ENCODE measurements around the gene SPATS2L. TPM values are rescaled to one million over a fixed set of nuclear protein-coding genes. Genes with fewer than 3 reads are reported as not detected.

Gene SPATS2L
- total RNA-seq, 1 experiment from 2014 or later, result not detected

GRCh38 chr2:200362202-200362917, 55.9 kb downstream of the SPATS2L start:
- H3K9me3 ChIP-seq (ENCODE audit: low read length), result no peaks in the 10 kb centered on the region
- H3K4me3 ChIP-seq (ENCODE audit: low read length), result no peak overlapping the region
- peaks cover 2% of the 10 kb centered on the region; the same call in 1 of the 2 replicates for H3K27me3 ChIP-seq (ENCODE audit: low read length)
- H2AFZ ChIP-seq (ENCODE audit: low read length), result no peak overlapping the region
- no peak overlapping the region for H3K9ac ChIP-seq (ENCODE audit: low read length)
- no peaks in the 10 kb centered on the region for H3K9me2 ChIP-seq (replicated peaks; ENCODE audit: insufficient read depth, low read length)
- no peak for DNase-seq
- no peaks in the 10 kb centered on the region for H3K36me3 ChIP-seq (ENCODE audit: insufficient read depth, low read length)
- no peak overlapping the region for H3K4me2 ChIP-seq (ENCODE audit: low read depth, low read length, poor library complexity, severe bottlenecking)
- no peaks in the 10 kb centered on the region for H3K79me2 ChIP-seq (ENCODE audit: low read length)
- no peak overlapping the region for H3K27ac ChIP-seq (ENCODE audit: low read length)
- H4K20me1 ChIP-seq (ENCODE audit: insufficient read depth, low read depth, low read length), result no peaks in the 10 kb centered on the region
- no peaks in the 10 kb centered on the region for H3K4me1 ChIP-seq (ENCODE audit: low read length)

- H3K36me3 ChIP-seq (ENCODE audit: insufficient read depth, low read length), result no peaks in the 10 kb centered on the region
- no peak overlapping the region for H3K4me2 ChIP-seq (ENCODE audit: low read depth, low read length, poor library complexity, severe bottlenecking)
- no peaks in the 10 kb centered on the region for H3K9me3 ChIP-seq (ENCODE audit: low read length)
- H4K20me1 ChIP-seq (ENCODE audit: insufficient read depth, low read depth, low read length), result no peaks in the 10 kb centered on the region
- no peaks in the 10 kb centered on the region for H3K4me1 ChIP-seq (ENCODE audit: low read length)
- no peaks in the 10 kb centered on the region for H3K9me2 ChIP-seq (replicated peaks; ENCODE audit: insufficient read depth, low read length)
- no peak overlapping the region for H3K4me3 ChIP-seq (ENCODE audit: low read length)
- no peak for DNase-seq
- no peaks in the 10 kb centered on the region for H3K79me2 ChIP-seq (ENCODE audit: low read length)
- H3K27ac ChIP-seq (ENCODE audit: low read length), result no peak overlapping the region
- H2AFZ ChIP-seq (ENCODE audit: low read length), result no peak overlapping the region
- no peak overlapping the region for H3K9ac ChIP-seq (ENCODE audit: low read length)
- peaks cover 2% of the 10 kb centered on the region; the same call in 1 of the 2 replicates for H3K27me3 ChIP-seq (ENCODE audit: low read length)
Measured at GRCh38 chr2:200363279-200363678, 56.8 kb downstream of the SPATS2L start.

- peaks cover 2% of the 10 kb centered on the region; the same call in 1 of the 2 replicates for H3K27me3 ChIP-seq (ENCODE audit: low read length)
- H3K9me3 ChIP-seq (ENCODE audit: low read length), result no peaks in the 10 kb centered on the region
- no peaks in the 10 kb centered on the region for H3K36me3 ChIP-seq (ENCODE audit: insufficient read depth, low read length)
- H3K9ac ChIP-seq (ENCODE audit: low read length), result no peak overlapping the region
- no peak overlapping the region for H3K27ac ChIP-seq (ENCODE audit: low read length)
- H3K4me2 ChIP-seq (ENCODE audit: low read depth, low read length, poor library complexity, severe bottlenecking), result no peak overlapping the region
- H4K20me1 ChIP-seq (ENCODE audit: insufficient read depth, low read depth, low read length), result no peaks in the 10 kb centered on the region
- H3K9me2 ChIP-seq (replicated peaks; ENCODE audit: insufficient read depth, low read length), result no peaks in the 10 kb centered on the region
- H3K4me1 ChIP-seq (ENCODE audit: low read length), result no peaks in the 10 kb centered on the region
- H3K79me2 ChIP-seq (ENCODE audit: low read length), result no peaks in the 10 kb centered on the region
- H2AFZ ChIP-seq (ENCODE audit: low read length), result no peak overlapping the region
- H3K4me3 ChIP-seq (ENCODE audit: low read length), result no peak overlapping the region
- DNase-seq, result no peak
Measured at GRCh38 chr2:200364142-200364541, 57.6 kb downstream of the SPATS2L start.

- no peak for DNase-seq
- Histone ChIP-seq H2AFZ (ENCODE audit: low read length) (no peak overlapping the region), H3K9ac (ENCODE audit: low read length) (no peak overlapping the region), H4K20me1 (ENCODE audit: insufficient read depth, low read depth, low read length) (no peaks in the 10 kb centered on the region), H3K27ac (ENCODE audit: low read length) (no peak overlapping the region), H3K79me2 (ENCODE audit: low read length) (no peaks in the 10 kb centered on the region), H3K27me3 (ENCODE audit: low read length) (peaks cover 2% of the 10 kb centered on the region; the same call in 1 of the 2 replicates), H3K4me1 (ENCODE audit: low read length) (no peaks in the 10 kb centered on the region), H3K9me3 (ENCODE audit: low read length) (no peaks in the 10 kb centered on the region), H3K4me3 (ENCODE audit: low read length) (no peak overlapping the region), H3K4me2 (ENCODE audit: low read depth, low read length, poor library complexity, severe bottlenecking) (no peak overlapping the region), H3K36me3 (ENCODE audit: insufficient read depth, low read length) (no peaks in the 10 kb centered on the region), H3K9me2 (replicated peaks; ENCODE audit: insufficient read depth, low read length) (no peaks in the 10 kb centered on the region)
Measured at GRCh38 chr2:200364620-200365019, 58.1 kb downstream of the SPATS2L start.

GRCh38 chr2:200365209-200365608, 58.7 kb downstream of the SPATS2L start:
- Histone ChIP-seq H3K9ac (ENCODE audit: low read length) (no peak overlapping the region), H3K27me3 (ENCODE audit: low read length) (peaks cover 2% of the 10 kb centered on the region; the same call in 1 of the 2 replicates), H3K4me1 (ENCODE audit: low read length) (no peaks in the 10 kb centered on the region), H3K79me2 (ENCODE audit: low read length) (no peaks in the 10 kb centered on the region), H3K9me2 (replicated peaks; ENCODE audit: insufficient read depth, low read length) (no peaks in the 10 kb centered on the region), H3K9me3 (ENCODE audit: low read length) (no peaks in the 10 kb centered on the region), H2AFZ (ENCODE audit: low read length) (no peak overlapping the region), H3K4me2 (ENCODE audit: low read depth, low read length, poor library complexity, severe bottlenecking) (no peak overlapping the region), H3K36me3 (ENCODE audit: insufficient read depth, low read length) (no peaks in the 10 kb centered on the region), H3K4me3 (ENCODE audit: low read length) (no peak overlapping the region), H4K20me1 (ENCODE audit: insufficient read depth, low read depth, low read length) (no peaks in the 10 kb centered on the region), H3K27ac (ENCODE audit: low read length) (no peak overlapping the region)
- DNase-seq, result no peak

GRCh38 chr2:200367155-200367554, 60.7 kb downstream of the SPATS2L start:
- peaks cover 2% of the 10 kb centered on the region; the same call in 1 of the 2 replicates for H3K27me3 ChIP-seq (ENCODE audit: low read length)
- no peak overlapping the region for H2AFZ ChIP-seq (ENCODE audit: low read length)
- H3K9me2 ChIP-seq (replicated peaks; ENCODE audit: insufficient read depth, low read length), result no peaks in the 10 kb centered on the region
- no peaks in the 10 kb centered on the region for H3K36me3 ChIP-seq (ENCODE audit: insufficient read depth, low read length)
- H3K27ac ChIP-seq (ENCODE audit: low read length), result no peak overlapping the region
- no peaks in the 10 kb centered on the region for H3K79me2 ChIP-seq (ENCODE audit: low read length)
- no peak for DNase-seq
- no peaks in the 10 kb centered on the region for H3K9me3 ChIP-seq (ENCODE audit: low read length)
- no peak overlapping the region for H3K9ac ChIP-seq (ENCODE audit: low read length)
- no peak overlapping the region for H3K4me2 ChIP-seq (ENCODE audit: low read depth, low read length, poor library complexity, severe bottlenecking)
- no peaks in the 10 kb centered on the region for H4K20me1 ChIP-seq (ENCODE audit: insufficient read depth, low read depth, low read length)
- H3K4me1 ChIP-seq (ENCODE audit: low read length), result no peaks in the 10 kb centered on the region
- H3K4me3 ChIP-seq (ENCODE audit: low read length), result no peak overlapping the region

GRCh38 chr2:200369886-200370285, 63.4 kb downstream of the SPATS2L start:
- H3K4me2 ChIP-seq (ENCODE audit: low read depth, low read length, poor library complexity, severe bottlenecking), result no peak overlapping the region
- H3K27ac ChIP-seq (ENCODE audit: low read length), result no peak overlapping the region
- no peaks in the 10 kb centered on the region for H3K79me2 ChIP-seq (ENCODE audit: low read length)

GRCh38 chr2:200373231-200373630, 66.7 kb downstream of the SPATS2L start:
- DNase-seq, result no peak
- Histone ChIP-seq H3K27ac (ENCODE audit: low read length) (no peak overlapping the region), H2AFZ (ENCODE audit: low read length) (no peak overlapping the region; the same call in 1 of the 2 replicates), H3K79me2 (ENCODE audit: low read length) (no peaks in the 10 kb centered on the region), H3K36me3 (ENCODE audit: insufficient read depth, low read length) (no peaks in the 10 kb centered on the region), H4K20me1 (ENCODE audit: insufficient read depth, low read depth, low read length) (no peaks in the 10 kb centered on the region), H3K4me2 (ENCODE audit: low read depth, low read length, poor library complexity, severe bottlenecking) (peak overlapping the region; percentile 43), H3K9me2 (replicated peaks; ENCODE audit: insufficient read depth, low read length) (no peaks in the 10 kb centered on the region), H3K4me1 (ENCODE audit: low read length) (peaks cover 18% of the 10 kb centered on the region), H3K27me3 (ENCODE audit: low read length) (no peaks in the 10 kb centered on the region), H3K9me3 (ENCODE audit: low read length) (no peaks in the 10 kb centered on the region), H3K4me3 (ENCODE audit: low read length) (no peak overlapping the region), H3K9ac (ENCODE audit: low read length) (no peak overlapping the region)

More at GRCh38 chr2:200369886-200370285, 63.4 kb downstream of the SPATS2L start:
- Histone ChIP-seq H3K9me3 (ENCODE audit: low read length) (no peaks in the 10 kb centered on the region), H4K20me1 (ENCODE audit: insufficient read depth, low read depth, low read length) (no peaks in the 10 kb centered on the region), H2AFZ (ENCODE audit: low read length) (no peak overlapping the region), H3K36me3 (ENCODE audit: insufficient read depth, low read length) (no peaks in the 10 kb centered on the region), H3K9ac (ENCODE audit: low read length) (no peak overlapping the region), H3K4me3 (ENCODE audit: low read length) (no peak overlapping the region), H3K4me1 (ENCODE audit: low read length) (peaks cover 14% of the 10 kb centered on the region), H3K9me2 (replicated peaks; ENCODE audit: insufficient read depth, low read length) (no peaks in the 10 kb centered on the region), H3K27me3 (ENCODE audit: low read length) (peaks cover 2% of the 10 kb centered on the region; the same call in 1 of the 2 replicates)
- DNase-seq, result no peak
